HG03280 (cell line): ENCODE results near the gene NNT.
"Not testable (repeated sequence)": the region's sequence is repeated elsewhere in the genome, so short reads cannot be mapped to it uniquely, and the experiment has no call there.

Experiments
- ATAC-seq: cut with Tn5 transposase; IDR thresholded peaks from one replicate; pipeline ENCODE4 v1.9.1; 2021; ENCODE audit warnings: mild to moderate bottlenecking, moderate library complexity; ENCODE audit not compliant: unreplicated experiment

NNT gene

DNA sequence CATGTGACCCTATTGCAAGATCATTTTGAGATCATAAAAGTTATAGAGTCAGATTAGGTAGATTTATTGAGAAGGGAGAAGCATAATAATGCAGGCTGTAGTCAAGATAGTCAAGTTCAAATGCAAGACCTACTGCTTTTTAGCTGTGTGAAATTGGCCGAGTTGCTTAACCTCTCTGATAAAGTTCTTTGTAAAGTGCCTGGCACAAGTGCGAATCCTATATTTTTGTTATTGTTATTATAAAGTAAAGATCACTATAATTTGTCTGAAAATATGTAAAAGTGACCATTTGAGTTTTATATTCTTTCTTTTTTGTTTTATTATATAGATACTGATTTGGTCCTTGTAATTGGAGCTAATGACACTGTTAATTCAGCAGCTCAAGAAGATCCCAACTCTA, 99.3 kb downstream of the NNT start:
- ATAC-seq: no peak

DNA sequence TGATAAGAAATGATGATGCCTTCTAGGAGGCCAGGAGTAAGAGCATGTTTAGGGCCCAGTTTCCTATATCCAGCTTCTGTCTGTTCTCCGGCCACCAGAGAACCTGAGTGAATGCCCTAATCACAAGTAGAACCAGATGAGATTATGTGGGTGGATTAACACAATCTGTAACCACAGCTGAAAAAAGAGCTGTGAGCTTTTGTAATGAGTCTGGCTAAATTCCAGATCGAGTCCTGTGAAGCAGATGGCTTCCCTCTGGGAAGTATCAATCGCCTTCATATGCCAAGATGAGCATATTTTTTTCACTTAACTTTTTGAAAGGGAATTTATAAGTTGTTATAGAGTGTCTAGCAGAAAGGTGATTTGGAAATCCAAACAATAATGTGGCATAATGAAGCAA, 99.8 kb downstream of the NNT start:
- no peak for ATAC-seq

DNA sequence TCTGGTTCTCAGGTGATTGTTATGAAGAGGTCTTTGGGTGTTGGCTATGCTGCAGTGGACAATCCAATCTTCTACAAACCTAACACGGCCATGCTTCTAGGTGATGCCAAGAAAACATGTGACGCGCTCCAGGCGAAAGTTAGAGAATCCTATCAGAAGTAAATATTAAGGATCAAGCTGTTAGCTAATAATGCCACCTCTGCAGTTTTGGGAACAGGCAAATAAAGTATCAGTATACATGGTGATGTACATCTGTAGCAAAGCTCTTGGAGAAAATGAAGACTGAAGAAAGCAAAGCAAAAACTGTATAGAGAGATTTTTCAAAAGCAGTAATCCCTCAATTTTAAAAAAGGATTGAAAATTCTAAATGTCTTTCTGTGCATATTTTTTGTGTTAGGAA, 101.3 kb downstream of the NNT start:
- no peak for ATAC-seq

DNA sequence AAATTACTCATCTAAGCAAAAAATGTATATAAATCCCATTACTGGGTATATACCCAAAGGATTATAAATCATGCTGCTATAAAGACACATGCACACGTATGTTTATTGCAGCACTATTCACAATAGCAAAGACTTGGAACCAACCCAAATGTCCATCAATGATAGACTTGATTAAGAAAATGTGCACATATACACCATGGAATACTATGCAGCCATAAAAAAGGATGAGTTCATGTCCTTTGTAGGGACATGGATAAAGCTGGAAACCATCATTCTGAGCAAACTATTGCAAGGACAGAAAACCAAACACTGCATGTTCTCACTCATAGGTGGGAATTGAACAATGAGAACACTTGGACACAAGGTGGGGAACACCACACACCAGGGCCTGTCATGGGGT, 103.6 kb downstream of the NNT start:
- ATAC-seq: not testable (repeated sequence)

DNA sequence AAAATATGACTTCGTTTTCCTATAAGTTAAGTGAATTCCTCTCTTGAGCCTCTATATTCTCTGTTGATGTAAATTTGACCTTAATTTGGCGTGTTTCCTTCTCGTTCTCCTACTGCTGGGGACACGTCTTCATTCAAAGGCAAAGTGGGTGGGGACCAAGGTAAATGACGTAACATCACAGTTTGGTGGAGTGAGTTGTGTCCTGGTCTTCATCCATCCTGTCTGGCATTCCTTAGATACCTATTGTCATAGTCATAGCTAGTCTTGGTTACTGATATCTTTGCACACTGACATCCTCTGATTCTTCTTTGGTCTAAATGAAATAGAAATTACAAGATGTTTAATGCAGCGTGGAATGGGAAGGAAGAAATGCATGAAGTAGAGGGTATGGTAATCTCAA, 108.5 kb downstream of the NNT start:
- ATAC-seq: no peak

DNA sequence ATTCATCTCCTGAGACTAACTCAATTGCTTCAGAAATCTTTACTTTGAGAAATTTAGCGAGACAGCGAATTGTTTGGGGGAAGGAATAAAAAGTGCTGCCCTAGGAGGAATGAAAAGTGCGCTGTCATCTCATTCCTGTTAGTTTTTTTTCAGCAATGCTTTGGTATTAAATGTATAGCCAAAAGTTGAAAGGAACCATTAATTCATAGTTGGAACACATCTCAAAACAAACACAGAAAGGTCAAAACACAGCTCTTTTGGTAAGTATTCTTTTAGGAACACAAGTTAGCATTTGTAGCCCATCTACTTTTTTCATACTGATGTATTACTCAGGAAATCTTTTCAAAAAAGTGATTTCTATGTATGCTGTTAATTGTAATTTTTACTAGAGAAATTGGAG, 109.1 kb downstream of the NNT start:
- ATAC-seq: no peak

DNA sequence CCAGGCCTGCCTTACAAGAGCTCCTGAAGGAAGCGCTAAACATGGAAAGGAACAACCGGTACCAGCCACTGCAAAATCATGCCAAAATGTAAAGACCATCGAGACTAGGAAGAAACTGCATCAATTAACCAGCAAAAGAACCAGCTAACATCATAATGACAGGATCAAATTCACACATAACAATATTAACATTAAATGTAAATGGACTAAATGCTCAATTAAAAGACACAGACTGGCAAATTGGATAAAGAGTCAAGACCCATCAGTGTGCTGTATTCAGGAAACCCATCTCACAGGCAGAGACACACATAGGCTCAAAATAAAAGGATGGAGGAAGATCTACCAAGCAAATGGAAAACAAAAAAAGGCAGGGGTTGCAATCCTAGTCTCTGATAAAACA, 116.8 kb downstream of the NNT start:
- ATAC-seq: not testable (repeated sequence)

DNA sequence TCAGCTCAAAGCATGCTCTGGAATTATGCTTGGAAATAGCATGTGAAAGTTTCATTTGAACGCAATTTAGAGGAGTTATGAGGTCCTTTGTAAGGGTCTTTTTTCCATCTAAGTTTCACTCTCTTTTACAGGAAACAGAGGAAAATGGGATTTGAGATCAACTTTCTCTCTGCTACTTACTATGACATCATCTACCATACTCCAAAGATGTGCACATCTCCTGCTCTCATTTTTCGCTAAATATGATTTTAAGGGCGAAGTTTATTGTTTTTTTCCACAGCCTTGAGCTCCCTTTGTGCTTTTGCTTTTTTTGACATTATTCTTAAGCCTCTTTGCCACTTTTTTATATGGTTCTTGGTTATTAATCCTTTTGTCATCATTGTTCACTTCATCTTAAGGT, 125.6 kb downstream of the NNT start:
- ATAC-seq: no peak

DNA sequence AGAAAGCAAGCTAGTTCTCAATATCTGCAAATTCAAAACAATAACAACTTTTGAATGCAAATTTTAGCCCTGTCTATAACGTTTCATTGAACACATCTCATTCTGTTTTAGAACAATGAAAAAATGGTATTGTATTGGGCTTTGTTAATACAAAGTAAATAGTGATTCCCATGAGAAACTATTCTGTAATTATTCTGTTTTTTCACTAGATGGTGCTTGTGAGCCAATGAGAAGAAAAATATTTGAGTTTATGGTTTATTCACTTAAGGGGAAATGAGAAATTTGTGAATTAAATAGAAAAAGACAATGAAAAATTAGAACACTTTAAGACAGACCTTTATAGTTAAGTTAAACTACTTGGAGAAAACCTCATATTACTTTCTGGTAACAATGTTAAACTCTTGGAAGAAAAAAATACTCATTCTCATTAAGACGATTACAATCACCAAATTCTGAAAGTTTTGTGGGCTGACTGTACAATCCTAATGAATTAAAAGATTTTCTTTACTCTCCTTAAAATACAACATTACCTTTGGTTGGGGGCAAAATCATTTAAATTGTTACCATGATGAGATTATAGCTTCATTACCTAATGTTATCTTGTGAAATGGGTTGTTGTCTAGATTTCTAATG, 127.0 kb downstream of the NNT start:
- ATAC-seq: no peak

DNA sequence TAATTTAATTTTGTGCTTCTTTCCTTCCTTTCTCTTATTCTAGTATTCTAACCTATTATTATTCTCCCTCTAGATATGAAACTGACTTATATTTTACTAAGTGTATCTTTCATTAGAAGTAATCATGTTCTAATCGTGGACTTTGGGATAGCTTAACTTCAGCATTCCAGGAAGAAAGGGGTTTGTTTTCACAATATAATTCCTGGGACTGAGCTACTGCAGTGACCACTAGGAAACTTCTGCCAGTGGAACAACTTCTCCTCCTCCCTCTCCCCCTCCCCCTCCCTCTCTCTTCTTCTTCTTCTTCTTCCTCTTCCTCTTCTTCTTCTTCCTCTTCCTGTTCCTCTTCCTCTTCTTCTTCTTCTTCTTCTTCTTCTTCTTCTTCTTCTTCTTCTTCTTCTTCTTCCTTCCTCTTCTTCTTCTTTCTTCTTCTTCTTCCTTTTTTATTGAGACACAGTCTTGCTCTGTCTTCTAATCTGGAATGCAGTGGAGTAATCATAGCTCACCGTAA, 127.9 kb downstream of the NNT start:
- ATAC-seq: no peak

DNA sequence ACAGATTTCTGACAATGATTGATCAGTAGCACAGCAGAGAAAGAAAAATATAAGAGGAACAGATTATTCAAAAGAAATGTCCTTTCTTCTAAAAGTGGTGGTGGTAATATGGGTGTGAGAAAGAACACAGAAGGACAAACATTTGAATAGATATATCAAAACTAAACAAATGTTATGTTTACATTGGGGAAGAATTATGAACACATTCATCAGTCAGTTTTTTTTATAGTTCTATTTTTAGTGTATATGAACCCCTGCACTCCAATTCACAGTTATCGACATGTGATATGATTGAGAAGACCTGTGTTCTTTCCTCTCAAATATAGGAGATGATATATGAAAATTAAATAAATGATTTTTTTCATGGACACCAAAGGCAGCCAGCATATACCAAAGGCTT, 128.6 kb downstream of the NNT start:
- no peak for ATAC-seq

DNA sequence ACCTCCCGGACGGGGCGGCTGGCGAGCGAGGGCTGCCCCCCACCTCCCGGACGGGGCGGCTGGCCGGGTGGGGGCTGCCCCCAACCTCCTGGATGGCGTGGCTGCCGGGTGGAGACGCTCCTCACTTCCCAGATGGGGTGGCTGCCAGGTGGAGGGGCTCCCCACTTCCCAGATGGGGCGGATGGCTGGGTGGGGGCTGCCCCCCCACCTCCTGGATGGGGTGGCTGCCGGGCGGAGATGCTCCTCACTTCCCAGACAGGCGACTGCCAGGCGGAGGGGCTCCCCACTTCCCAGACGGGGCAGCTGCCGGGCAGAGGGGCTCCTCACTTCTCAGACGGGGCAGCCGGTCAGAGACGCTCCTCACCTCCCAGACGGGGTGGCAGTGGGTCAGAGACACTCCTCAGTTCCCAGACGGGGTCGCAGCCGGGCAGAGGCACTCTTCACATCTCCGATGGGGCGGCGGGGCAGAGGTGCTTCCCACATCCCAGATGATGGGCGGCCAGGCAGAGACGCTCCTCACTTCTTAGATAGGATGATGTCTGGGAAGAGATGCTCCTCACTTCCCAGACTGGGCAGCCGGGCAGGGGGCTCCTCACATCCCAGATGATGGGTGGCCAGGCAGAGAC, 143.1 kb downstream of the NNT start:
- not testable (repeated sequence) for ATAC-seq

DNA sequence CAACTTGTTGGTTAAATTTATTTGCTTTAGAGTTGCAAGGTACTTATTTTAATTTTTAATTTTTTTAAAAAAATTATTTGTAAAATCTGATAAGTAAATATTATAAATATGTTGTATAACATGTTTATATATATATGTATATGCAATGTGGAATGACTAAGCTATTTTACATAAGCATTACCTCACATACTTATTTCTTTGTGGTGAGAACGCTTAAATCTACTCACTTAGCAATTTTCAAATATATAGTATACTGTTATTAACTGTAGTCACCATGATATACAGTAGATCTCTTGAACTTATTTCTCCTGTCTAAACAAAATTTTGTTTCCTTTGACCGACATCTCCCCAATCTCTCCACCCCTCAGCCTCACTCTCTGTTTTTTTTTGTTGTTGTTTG, 147.8 kb downstream of the NNT start:
- no peak for ATAC-seq

DNA sequence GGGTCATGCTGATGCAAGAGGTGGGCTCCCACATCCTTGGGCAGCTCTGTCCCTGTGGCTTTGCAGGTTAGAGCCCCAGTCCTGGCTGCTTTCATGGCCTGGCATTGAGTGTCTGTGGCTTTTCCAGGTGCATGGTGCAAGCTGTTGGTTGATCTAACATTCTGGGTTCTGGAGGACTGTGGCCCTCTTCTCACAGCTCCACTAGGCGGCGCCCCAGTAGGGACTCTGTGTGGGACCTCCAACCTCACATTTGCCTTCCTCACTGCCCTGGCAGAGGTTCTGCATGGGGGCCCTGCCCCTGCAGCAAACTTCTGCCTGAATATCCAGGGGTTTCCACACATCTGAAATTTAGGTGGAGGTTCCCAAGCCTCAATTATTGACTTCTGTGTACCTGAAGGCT, 150.1 kb downstream of the NNT start:
- no peak for ATAC-seq
